ENCODE data around the gene PARD3. TPM values are rescaled to one million over a fixed set of nuclear protein-coding genes. Genes with fewer than 3 reads are reported as not detected.

Gene PARD3
- total RNA-seq, 1 experiment from 2014 or later: 51.8 TPM

GRCh38 chr10:34107626-34108516, 707.2 kb downstream of the PARD3 start:
- Mint-ChIP-seq H3K9me3 (no peaks in the 10 kb centered on the region), H3K4me1 (peaks cover 14% of the 10 kb centered on the region), H3K27ac (no peak overlapping the region), H3K36me3 (no peaks in the 10 kb centered on the region), H3K27me3 (ENCODE audit: low read depth) (no peaks in the 10 kb centered on the region), H3K4me3 (no peak overlapping the region)
- no peak for ATAC-seq
- DNase-seq (ENCODE audit: low spot score): no peak
- ChIA-PET POLR2A (no interaction called here), CTCF (no interaction called here)
- TF ChIP-seq NR1H2 (CRISPR knock-in tag; IDR thresholded peaks at IDR 0.05) (no peak), FOXK1 (CRISPR knock-in tag; IDR thresholded peaks at IDR 0.05) (no peak)

- ChIA-PET CTCF (interaction anchor here (0.5 kb wide), 1 partner anchor 772 kb away, joined by 3 read pairs; the partner anchor contains the start of gene NRP1), POLR2A (interaction anchor here (0.6 kb wide), 1 partner anchor 915 kb away, joined by 5 read pairs; no protein-coding TSS in a partner anchor)
- peaks cover 5% of the 10 kb centered on the region; the same call in 1 of the 2 replicates for H3K9me3 Mint-ChIP-seq
- peaks cover 14% of the 10 kb centered on the region for H3K4me1 Mint-ChIP-seq
- no peak overlapping the region for H3K4me3 Mint-ChIP-seq
- no peak for TF ChIP-seq TP53 (CRISPR knock-in tag; IDR thresholded peaks at IDR 0.05)
- no peak for TF ChIP-seq PRDM15 (CRISPR knock-in tag; IDR thresholded peaks at IDR 0.05)
- no peak for TF ChIP-seq HMGA2 (CRISPR knock-in tag; IDR thresholded peaks at IDR 0.05)
- no peak for TF ChIP-seq TEAD4 (CRISPR knock-in tag; IDR thresholded peaks at IDR 0.05)
- no peak for TF ChIP-seq ZNF425 (CRISPR knock-in tag; conservative IDR thresholded peaks at IDR 0.05)
- H3K27ac Mint-ChIP-seq: no peak overlapping the region
- H3K27me3 Mint-ChIP-seq (ENCODE audit: low read depth): no peaks in the 10 kb centered on the region
- ATAC-seq (no peak), DNase-seq (ENCODE audit: low spot score) (no peak)
- no peaks in the 10 kb centered on the region for H3K36me3 Mint-ChIP-seq
Observed at GRCh38 chr10:34106356-34106885, 708.7 kb downstream of the PARD3 start.

GRCh38 chr10:34104829-34105572, 710.1 kb downstream of the PARD3 start:
- Mint-ChIP-seq H3K27me3 (ENCODE audit: low read depth) (no peaks in the 10 kb centered on the region), H3K9me3 (peaks cover 11% of the 10 kb centered on the region), H3K4me1 (peaks cover 14% of the 10 kb centered on the region), H3K27ac (no peak overlapping the region), H3K4me3 (no peak overlapping the region), H3K36me3 (0 out of 2 replicates have a peak, but pooled peaks cover 2% of the 10 kb centered on the region)
- ATAC-seq (peak; percentile 69), DNase-seq (ENCODE audit: low spot score) (no peak)
- ChIA-PET CTCF (interaction anchor here (0.9 kb wide), 1 partner anchor 628 kb away, joined by 3 read pairs; no protein-coding TSS in a partner anchor), POLR2A (no interaction called here)
- no peak for TF ChIP-seq TP53 (CRISPR knock-in tag; IDR thresholded peaks at IDR 0.05)
- TF ChIP-seq KAT7 (CRISPR knock-in tag; IDR thresholded peaks at IDR 0.05; ENCODE audit: borderline replicate concordance): no peak
- TF ChIP-seq PRRX2 (CRISPR knock-in tag; IDR thresholded peaks at IDR 0.05): no peak
- TF ChIP-seq USF1 (CRISPR knock-in tag; IDR thresholded peaks at IDR 0.05): no peak
- no peak for TF ChIP-seq ZNF281 (CRISPR knock-in tag; IDR thresholded peaks at IDR 0.05)
- TF ChIP-seq GRHL2 (CRISPR knock-in tag; IDR thresholded peaks at IDR 0.05; ENCODE audit: insufficient replicate concordance, severe bottlenecking): no peak
- TF ChIP-seq ETV6 (CRISPR knock-in tag; IDR thresholded peaks at IDR 0.05): no peak
- TF ChIP-seq CREB1 (CRISPR knock-in tag; IDR thresholded peaks at IDR 0.05): no peak
- TF ChIP-seq AFF4 (CRISPR knock-in tag; IDR thresholded peaks at IDR 0.05; ENCODE audit: borderline replicate concordance): no peak
